ENCODE data around the gene TMEM88. TPM values are rescaled to one million over a fixed set of nuclear protein-coding genes. Genes with fewer than 3 reads are reported as not detected.

The TMEM88 gene
- total and polyA plus RNA-seq, 8 donors: 2.1 to 28.5 (median 2.9) TPM

GRCh38 chr17:7894226-7894625, 39.4 kb downstream of the TMEM88 start:
- ATAC-seq (no peak), FAIRE-seq (no peak), DNase-seq (no peak)
- no peak overlapping the region for H3K27ac ChIP-seq
- intact Hi-C loops (cut with DNase I): no loop called here
- no peak for TF ChIP-seq CTCF (IDR thresholded peaks at IDR 0.05)
- H3K27me3 ChIP-seq: no peaks in the 10 kb centered on the region
- H3K9me3 ChIP-seq: no peaks in the 10 kb centered on the region
- H3K36me3 ChIP-seq: peaks cover 5 to 35% (median 20%) of the 10 kb centered on the region in 3 donors
- peaks cover 8 to 14% (median 8%) of the 10 kb centered on the region in 3 donors for H3K4me1 ChIP-seq
- no peak overlapping the region for H3K4me3 ChIP-seq
- WGBS, 2 donors: 87 to 88% methylated on average over 9 of the region's 9 CpGs

GRCh38 chr17:7894866-7895265, 40.0 kb downstream of the TMEM88 start:
- no peak for TF ChIP-seq CTCF (IDR thresholded peaks at IDR 0.05)
- intact Hi-C loops (cut with DNase I): no loop called here
- H3K4me1 ChIP-seq: peaks cover 1 to 8% (median 2%) of the 10 kb centered on the region in 3 donors
- peaks cover 9 to 38% (median 25%) of the 10 kb centered on the region in 3 donors for H3K36me3 ChIP-seq
- ATAC-seq (no peak), FAIRE-seq (no peak), DNase-seq (no peak)
- H3K27me3 ChIP-seq: no peaks in the 10 kb centered on the region
- H3K9me3 ChIP-seq: no peaks in the 10 kb centered on the region
- WGBS, 2 donors: 93 to 95% methylated on average over 8 of the region's 8 CpGs
- H3K27ac ChIP-seq: no peak overlapping the region
- no peak overlapping the region for H3K4me3 ChIP-seq

GRCh38 chr17:7897090-7897489, 42.2 kb downstream of the TMEM88 start:
- intact Hi-C loops (cut with DNase I): no loop called here
- H3K27me3 ChIP-seq: no peaks in the 10 kb centered on the region
- no peak for ATAC-seq
- peaks cover 13 to 47% (median 25%) of the 10 kb centered on the region in 3 donors for H3K36me3 ChIP-seq
- no peak overlapping the region for H3K27ac ChIP-seq
- TF ChIP-seq CTCF (IDR thresholded peaks at IDR 0.05): no peak
- no peak overlapping the region for H3K4me3 ChIP-seq
- WGBS, 2 donors: 75 to 80% methylated on average over 13 of the region's 13 CpGs
- no peak for FAIRE-seq
- DNase-seq: no peak
- peaks cover 0 to 4% (median 0%) of the 10 kb centered on the region in 3 donors for H3K4me1 ChIP-seq
- H3K9me3 ChIP-seq: no peaks in the 10 kb centered on the region

- peaks cover 0 to 4% (median 0%) of the 10 kb centered on the region in 3 donors for H3K4me1 ChIP-seq
- no peaks in the 10 kb centered on the region for H3K9me3 ChIP-seq
- ATAC-seq (peak; percentile 75 to 92 (median 90)), DNase-seq (no peak), FAIRE-seq (no peak)
- no peaks in the 10 kb centered on the region for H3K27me3 ChIP-seq
- peaks cover 13 to 47% (median 29%) of the 10 kb centered on the region in 3 donors for H3K36me3 ChIP-seq
- H3K4me3 ChIP-seq: no peak overlapping the region
- intact Hi-C loops (cut with DNase I): no loop called here
- H3K27ac ChIP-seq: no peak overlapping the region
- WGBS, 2 donors: 33 to 34% methylated on average over 6 of the region's 6 CpGs
- TF ChIP-seq CTCF (IDR thresholded peaks at IDR 0.05): peak in 3 of 4 donors; percentile 7 to 18 (median 18)
Observed at GRCh38 chr17:7897773-7898172, 42.9 kb downstream of the TMEM88 start.

GRCh38 chr17:7903154-7904103, 48.6 kb downstream of the TMEM88 start:
- no peaks in the 10 kb centered on the region for H3K9me3 ChIP-seq
- no peaks in the 10 kb centered on the region for H3K27me3 ChIP-seq
- no peak for FAIRE-seq

More at GRCh38 chr17:7903154-7904103, 48.6 kb downstream of the TMEM88 start:
- no peak for ATAC-seq
- intact Hi-C loops (cut with DNase I): no loop called here
- no peak for DNase-seq
- Histone ChIP-seq H3K36me3 (peaks cover 10 to 68% (median 28%) of the 10 kb centered on the region in 3 donors), H3K4me1 (no peaks in the 10 kb centered on the region), H3K4me3 (no peak overlapping the region), H3K27ac (no peak overlapping the region)
- 85% methylated on average over 22 of the region's 22 CpGs for whole genome bisulfite sequencing, 2 donors
- no peak for TF ChIP-seq CTCF (IDR thresholded peaks at IDR 0.05)
